Left kidney (tissue), 2 donors: ENCODE measurements around the gene SOX10. TPM values are rescaled to one million over a fixed set of nuclear protein-coding genes. Genes with fewer than 3 reads are reported as not detected.
"Not testable (repeated sequence)": the region's sequence is repeated elsewhere in the genome, so short reads cannot be mapped to it uniquely, and the experiment has no call there.

Experiments
- DNase-seq: peaks from one replicate; pipeline ENCODE4 v3.0.0-alpha.2; 2013
- polyA plus RNA-seq: library from polyadenylated mRNA; unstranded; fragments of 120-200 nt; gene quantifications from one replicate; pipeline ENCODE4 v1.2.1, GENCODE V29; 2013; ENCODE audit not compliant: insufficient read length

Gene SOX10
- polyA plus RNA-seq, 1 donor: 1.3 TPM

- DNase-seq: no peak
Observed at GRCh38 chr22:37959231-37959825, 25.0 kb downstream of the SOX10 start.

GRCh38 chr22:37957232-37957631 lies 27.1 kb downstream of the SOX10 start:
- DNase-seq: no peak

GRCh38 chr22:37955825-37956397 lies 28.4 kb downstream of the SOX10 start:
- DNase-seq: not testable (repeated sequence)

DNA sequence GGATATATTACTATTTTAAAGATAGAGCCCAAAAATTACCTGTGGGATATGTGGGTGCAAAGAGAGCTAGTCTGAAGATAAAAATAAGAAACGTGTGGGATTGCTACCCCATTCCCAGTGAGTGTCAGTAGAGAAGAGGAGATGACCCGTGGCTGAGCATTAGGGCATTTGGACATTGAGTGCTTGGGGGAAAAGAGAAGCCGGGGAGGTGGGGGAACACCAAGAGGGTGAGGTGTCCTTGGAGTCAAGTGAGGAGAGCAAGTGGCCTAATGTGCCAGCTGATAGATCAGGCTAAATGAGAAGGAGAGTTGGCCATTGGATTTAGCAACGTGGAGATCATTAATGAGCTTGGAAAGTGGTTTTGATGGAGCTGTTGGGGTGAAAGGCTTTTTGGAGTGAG lies 29.7 kb downstream of the SOX10 start:
- DNase-seq: no peak

- peak; percentile 96 for DNase-seq
Observed at GRCh38 chr22:37953437-37954179, 30.7 kb downstream of the SOX10 start, which contains the start of the genes C22orf23 and POLR2F. C22orf23 (minus strand) TSS chr22:37953601; CDS start chr22:37953149, 452 bp downstream. POLR2F (plus strand) TSS chr22:37953699; CDS start chr22:37953788, 89 bp downstream.

- DNase-seq: no peak
Observed at GRCh38 chr22:37953062-37953436, 31.3 kb downstream of the SOX10 start.

DNA sequence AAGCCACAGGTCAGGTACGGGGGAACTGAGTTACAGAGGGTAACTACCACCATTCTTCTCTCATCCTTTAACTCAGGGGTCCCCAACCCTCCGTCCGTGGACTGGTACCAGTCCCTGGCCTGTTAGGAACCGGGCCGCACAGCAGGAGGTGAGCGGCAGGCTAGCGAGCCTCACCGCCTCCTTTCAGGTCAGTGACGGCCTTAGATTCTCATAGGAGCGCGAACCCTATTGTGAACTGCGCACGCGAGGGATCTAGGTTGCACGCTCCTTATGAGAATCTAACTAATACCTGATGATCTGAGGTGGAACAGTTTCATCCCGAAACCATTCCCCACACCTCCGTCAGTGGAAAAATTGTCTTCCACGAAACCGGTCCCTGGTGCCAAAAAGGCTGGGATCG lies 31.7 kb downstream of the SOX10 start:
- not testable (repeated sequence) for DNase-seq

- no peak for DNase-seq
Observed at GRCh38 chr22:37951305-37951704, 33.0 kb downstream of the SOX10 start.

DNA sequence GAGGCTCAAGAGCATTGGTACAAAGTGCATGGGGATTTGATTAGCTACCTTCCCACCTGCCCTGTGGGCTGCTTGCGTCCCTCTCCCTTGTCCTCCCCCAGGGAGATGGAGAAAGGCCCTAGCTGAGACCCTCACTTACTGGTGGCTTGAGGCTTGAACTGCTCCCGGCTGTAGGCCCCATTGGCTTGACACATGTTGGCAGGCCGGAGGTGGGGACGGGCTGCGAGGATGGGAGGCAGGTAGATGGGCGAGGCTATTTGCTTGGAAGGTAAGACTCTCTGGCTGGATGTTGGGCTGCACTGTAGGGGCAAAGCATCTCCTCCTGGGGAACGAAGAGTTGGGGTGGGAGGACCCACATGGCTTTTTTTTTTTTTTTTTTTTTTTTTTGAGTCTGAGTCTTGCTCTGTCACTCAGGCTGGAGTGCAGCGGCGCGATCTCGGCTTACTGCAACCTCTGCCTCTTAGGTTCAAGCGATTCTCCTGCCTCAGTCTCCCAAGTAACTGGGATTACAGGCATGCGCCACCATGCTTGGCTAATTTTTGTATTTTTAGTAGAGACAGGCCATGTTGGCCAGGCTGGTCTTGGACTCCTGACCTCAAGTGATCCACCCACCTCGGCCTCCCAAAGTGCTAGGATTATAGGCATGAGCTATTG lies 37.1 kb downstream of the SOX10 start:
- DNase-seq: not testable (repeated sequence)

GRCh38 chr22:37944423-37944822 lies 39.9 kb downstream of the SOX10 start:
- not testable (repeated sequence) for DNase-seq

DNA sequence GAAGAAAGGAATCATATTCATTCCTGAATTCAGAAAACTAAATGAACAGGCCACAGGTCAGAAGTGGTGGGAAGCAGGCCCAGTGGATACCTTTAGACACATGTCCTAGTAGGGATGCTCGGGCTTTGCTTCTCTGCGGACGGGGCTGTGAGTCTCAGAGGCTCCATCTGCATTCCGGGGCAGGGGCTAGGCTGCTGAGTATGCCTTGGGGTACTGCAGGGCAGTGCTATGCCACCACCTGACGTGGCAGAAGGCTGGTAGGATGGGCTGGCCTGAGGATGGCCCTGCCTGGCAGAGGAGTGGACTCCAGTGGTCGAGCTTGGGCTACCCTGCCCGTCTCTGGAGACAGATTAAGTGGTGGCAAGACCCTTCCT lies 40.5 kb downstream of the SOX10 start:
- no peak for DNase-seq

DNA sequence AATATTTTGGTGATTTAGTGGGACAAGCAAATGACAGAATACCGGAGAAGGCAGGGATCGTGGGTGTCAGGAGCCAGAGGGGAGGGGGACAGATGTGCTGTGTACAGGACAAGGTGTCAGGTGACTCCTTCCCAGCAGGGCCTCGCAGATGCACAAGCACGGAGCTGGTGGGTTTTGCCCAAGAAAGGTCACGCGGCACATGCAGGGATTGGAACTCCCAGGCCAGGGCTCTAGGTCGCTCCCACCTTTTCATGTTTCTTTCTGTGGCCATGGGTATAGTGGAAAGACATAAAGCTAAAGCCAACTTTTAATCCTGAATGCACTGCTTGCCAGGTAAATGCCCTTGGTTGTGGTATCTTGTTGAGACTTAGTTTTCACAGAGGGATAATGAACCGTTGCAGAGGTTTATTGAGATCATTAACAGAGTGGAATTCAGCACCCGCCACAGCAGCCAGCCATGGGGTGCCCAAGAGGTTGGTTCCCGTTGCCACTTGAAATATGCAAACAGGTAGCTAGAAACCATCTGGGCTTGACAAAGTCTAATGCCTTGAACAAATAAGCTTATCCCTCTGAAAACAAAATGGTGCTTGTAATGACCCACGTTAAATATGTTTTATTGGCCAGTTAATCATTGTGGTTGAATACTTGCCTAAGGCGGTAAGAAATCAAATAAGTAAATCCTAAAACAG lies 41.1 kb downstream of the SOX10 start:
- peak; percentile 45 for DNase-seq

DNA sequence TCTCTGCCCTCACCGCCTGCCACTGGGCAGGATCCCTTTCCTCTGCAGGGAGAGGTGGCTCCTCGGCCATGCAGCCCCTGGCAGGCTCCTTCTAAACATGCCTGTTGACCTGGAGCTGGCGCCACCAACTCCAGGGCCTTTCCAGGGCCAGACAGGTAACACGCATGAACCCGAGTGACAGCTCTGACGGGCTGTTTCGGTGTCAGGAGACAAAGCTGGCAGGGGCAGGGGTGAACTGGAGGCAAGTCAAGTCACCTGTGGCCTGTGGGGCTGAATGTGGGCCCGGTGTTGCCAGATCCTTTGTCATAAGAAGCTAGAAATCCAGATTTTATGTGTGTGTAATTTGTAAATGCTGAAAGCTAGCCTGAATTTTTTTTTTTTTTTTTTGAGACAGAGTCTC lies 42.2 kb downstream of the SOX10 start:
- no peak for DNase-seq

- DNase-seq: no peak
Observed at GRCh38 chr22:37940698-37941376, 43.5 kb downstream of the SOX10 start.

DNA sequence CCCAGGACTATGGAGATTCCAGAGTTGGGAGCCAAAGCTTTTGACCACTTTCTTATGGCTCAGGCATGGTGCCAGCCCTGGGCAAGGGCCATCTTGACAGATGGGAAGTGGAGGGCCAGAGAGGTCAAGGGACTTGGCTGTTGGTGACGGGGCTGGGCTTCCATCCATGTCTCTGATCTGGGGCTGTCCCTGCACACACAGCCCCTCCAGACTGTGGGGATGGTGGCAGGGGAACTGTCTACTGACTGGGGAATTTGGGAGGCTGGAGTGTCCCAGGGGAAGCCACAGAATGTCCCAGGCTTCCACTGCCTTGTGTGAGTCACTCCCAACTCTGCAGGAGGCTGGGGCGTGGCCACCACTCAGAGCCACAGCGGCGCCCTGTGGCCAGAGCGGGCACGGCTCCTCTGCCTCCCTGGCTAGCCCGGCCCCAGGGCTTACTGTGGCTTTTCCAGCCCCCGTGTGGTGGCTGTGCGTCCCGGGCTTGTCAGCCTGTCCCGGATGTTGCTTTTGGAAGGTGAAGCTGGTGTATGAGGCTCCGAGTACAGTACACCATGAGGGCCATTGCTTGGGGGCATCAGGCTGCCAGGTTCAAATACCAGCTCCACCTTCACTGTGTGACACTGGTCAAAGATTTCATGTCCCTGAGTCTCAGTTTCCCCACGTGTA lies 50.5 kb downstream of the SOX10 start:
- peak; percentile 80 for DNase-seq

DNA sequence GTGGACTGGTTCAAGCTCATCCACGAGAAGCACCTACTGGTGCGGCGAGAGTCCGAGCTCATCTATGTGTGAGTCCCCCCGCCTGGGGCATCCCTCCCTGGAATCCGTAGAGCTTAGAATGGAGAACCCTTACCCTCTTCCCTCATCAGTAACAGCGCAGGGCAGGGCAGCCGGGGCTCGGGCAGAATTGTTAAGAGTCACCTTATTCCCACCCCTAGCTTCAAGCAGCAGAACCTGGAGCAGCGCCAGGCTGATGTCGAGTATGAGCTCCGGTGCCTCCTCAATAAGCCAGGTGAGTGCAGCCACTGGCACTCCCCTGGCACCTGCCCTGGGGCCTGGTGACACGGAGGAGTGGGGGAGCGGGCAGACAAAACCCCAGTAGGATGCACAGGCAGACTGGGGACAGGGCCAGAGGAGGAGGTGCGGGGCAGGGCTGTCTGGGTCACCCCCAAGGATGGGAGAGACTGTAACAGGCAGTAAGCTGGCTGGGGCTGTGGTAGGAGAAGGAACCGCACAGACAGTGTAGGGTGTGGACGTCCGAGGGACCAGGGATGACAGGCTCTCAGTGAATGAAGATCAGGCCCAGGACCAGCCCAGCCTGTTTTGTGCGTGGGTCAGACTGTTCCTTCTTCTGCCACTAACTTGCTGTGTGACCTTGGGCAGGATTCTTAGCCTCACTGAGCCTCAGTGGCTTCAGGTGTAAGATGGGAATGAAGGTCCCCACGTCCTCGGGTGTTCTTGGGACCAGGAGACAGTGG lies 51.4 kb downstream of the SOX10 start:
- DNase-seq: no peak

DNA sequence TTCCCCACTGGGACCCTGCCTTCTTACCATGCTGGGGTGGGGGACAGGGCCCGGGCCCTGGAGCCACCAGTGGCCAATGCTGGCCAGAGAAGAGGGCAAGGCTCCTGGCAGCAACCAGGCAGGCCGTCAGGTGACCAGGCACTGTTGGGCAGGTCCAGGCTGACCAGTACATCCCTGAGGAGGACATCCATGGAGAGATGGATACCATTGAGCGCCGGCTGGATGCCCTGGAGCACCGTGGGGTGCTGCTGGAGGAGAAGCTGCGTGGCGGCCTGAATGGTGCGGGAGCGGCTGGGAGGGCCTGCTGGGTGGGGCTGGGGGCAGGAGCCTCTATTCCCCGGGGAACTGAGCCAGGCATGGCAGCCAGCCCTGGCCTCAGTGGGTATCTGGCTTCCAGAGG lies 52.0 kb downstream of the SOX10 start:
- no peak for DNase-seq

DNA sequence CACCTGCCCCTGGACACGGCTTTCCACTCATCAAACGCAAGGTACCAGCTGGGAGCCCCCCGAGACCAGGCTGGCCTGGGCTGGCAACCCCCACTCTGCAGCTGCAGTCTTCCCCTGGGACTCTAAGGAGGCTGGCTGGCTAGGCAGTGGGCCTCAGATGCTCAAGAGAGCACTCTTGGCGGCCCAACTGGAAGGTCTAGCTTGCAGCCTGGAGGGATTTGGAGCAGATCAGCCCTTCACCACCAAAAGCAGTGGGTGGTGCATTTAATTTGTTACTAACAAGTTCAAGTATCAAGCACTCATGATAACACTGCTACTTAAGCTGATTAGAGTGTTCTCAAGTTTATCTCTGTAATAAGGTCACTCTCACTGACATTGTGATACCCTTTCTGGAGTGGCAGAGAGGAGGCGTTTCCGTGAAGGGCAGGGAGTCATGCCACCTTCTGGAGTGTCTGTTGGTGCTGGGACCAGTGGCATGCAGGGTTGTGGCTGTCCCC lies 52.4 kb downstream of the SOX10 start:
- DNase-seq: no peak

- DNase-seq: no peak
Observed at GRCh38 chr22:37930952-37931440, 53.4 kb downstream of the SOX10 start.
